ENCODE results near the gene ADGRF4.

Gene ADGRF4, protein sequence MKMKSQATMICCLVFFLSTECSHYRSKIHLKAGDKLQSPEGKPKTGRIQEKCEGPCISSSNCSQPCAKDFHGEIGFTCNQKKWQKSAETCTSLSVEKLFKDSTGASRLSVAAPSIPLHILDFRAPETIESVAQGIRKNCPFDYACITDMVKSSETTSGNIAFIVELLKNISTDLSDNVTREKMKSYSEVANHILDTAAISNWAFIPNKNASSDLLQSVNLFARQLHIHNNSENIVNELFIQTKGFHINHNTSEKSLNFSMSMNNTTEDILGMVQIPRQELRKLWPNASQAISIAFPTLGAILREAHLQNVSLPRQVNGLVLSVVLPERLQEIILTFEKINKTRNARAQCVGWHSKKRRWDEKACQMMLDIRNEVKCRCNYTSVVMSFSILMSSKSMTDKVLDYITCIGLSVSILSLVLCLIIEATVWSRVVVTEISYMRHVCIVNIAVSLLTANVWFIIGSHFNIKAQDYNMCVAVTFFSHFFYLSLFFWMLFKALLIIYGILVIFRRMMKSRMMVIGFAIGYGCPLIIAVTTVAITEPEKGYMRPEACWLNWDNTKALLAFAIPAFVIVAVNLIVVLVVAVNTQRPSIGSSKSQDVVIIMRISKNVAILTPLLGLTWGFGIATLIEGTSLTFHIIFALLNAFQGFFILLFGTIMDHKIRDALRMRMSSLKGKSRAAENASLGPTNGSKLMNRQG

GRCh38 chr6:47698342-47698787 is at the start of gene ADGRF4:
Gene ADGRF4, plus strand, starts transcription at chr6:47698580. Its CDS starts 8,666 bp downstream, at chr6:47707246.
- no peak for DNase-seq

DNA sequence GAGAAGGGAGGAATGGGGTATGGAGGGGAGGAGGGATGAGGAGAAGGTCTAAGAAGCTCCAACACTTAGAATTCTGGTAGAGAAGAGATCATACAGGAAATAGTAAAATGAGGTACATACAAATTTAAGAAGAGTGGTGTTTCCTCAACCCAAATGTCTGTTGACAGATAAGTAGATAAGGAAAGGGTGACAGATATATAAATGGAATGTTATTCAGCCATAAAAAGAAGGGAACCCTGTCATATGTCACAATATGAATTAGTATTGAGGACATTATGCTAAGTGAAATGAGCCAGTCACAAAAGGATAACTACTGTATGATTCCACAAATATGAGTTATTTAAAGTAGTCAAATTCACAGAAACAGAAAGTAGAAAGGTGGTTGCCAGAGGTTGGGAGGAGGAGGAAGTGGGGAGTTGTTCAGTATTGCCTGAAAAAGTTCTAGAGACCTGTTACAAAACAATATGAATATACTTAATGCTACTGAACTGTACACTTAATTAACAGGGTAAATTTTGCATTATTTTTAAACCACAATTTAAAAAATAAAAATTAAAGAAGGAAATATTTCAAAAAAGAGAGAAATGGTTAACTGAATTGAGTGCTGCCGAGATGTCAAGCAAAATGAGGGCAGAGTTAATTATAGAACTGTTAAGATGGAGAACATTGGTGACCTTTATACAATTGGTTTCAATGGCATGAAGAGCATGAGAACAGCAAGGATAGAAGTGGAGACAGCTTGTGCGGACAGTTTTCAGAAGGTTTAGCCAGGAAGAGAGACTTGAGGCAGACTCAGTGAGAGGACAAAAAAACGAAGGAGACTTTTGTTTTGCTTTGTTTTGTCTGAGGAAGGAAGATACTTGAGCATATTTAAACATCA is 47.6 kb upstream of the ADGRF4 start:
- no peak for DNase-seq

GRCh38 chr6:47651505-47651944 is 46.9 kb upstream of the ADGRF4 start:
- DNase-seq, result no peak

DNA sequence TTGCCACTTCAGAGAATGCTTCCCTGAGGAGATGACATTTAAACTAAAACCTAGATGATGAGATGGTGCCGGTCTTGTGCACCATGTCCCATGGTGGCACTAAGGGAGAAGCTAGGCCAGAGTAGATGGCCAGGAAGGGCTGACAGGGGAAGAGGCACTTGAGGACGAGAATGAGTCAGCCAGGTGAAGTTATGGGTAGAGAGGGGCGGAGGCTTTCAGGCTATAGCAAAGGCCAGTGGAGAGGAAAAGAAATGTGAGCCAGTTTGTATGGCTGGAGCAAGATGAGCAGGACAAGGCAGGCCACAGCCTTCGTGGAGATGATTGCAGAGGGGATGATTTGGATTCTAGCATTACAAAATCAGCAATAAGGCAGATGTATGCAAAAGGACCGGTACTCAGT is 44.7 kb upstream of the ADGRF4 start:
- DNase-seq, result no peak

- DNase-seq, result no peak
Measured at GRCh38 chr6:47654255-47654654, 44.1 kb upstream of the ADGRF4 start.

DNA sequence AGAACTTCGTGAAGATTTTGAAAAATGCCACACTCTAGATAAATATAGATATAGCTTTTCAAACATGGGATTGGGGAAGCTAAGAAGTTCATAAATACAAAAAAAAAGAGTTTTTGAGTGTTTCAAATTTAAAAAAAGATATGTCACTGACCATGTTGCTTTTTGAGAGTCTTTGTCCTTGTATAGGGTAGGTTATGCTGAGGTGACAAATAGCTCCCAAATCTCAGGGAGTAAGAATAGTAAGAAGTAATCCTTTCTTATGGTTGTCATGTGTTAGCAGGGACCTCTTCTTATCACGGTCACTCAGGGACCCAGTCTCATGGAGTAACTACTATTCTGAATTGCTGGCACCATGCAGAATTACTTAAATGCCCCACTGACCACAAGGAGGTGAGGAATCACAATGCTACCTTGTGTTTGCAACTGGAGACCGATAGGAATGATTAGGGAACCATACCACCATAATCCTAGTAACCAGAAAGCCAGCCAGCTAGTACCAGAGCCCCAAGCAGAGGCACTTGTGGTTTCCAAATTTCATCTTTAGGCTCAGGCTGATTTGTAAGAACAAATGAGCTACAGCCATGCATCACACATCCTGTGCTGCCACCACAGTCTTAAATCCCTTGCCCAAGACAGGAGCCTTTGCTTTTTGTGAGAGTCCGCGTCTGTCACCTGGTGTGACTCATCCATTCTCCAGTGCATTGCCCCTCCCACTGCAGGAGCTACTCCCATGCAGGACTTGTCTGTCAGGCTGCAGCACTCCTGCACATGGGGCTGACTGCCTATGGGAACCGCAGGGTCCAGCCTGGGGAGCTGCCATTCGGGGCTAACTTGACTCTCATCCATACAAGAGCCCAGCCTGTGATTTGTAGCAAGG is 42.4 kb upstream of the ADGRF4 start:
- DNase-seq, result no peak

- DNase-seq, result no peak
Measured at GRCh38 chr6:47661960-47662359, 36.4 kb upstream of the ADGRF4 start.

GRCh38 chr6:47663462-47664216 is 34.7 kb upstream of the ADGRF4 start:
- no peak for DNase-seq

GRCh38 chr6:47665112-47665511 is 33.3 kb upstream of the ADGRF4 start:
- DNase-seq, result peak; percentile 86

GRCh38 chr6:47669684-47670513 is 28.5 kb upstream of the ADGRF4 start:
- peak; percentile 33 for DNase-seq

- no peak for DNase-seq
Measured at GRCh38 chr6:47670851-47671250, 27.5 kb upstream of the ADGRF4 start.

DNA sequence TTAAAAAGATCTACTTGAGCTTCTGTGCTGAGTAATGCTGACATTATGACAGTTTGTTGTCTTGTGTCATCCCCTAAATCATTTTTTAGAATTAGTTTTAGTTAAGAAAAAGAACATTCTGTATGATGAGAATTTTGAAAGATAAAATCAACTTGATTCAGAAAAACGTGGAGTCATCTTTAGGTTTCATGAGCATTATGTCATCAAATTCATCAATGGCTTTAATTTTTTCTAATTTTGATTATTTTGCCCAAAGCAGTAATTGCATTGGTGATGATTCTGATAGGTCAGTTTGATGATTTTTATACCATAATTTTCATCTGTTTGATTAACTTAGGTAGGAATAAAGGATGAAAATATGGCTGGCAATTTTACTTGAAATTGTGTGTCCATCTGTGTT is 26.6 kb upstream of the ADGRF4 start:
- no peak for DNase-seq

DNA sequence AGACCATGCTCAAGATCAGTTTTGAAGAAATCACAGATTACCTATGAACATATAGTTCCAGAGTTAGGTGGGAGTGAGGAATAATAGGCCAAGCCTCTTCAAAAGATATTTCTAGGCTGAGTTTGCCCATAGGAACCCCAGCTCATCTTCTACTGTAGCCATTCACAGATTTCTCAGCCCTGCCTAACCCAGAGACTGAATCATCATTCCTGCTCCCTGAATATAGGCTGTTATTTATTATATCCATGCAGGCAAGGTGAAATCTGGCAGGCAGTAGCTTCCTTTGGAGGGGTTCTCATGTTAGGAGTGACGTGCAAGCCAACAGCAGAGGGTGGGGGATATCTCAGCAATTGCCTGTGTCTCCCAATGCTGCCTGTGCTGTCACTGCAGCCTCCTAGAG is 25.6 kb upstream of the ADGRF4 start:
- no peak for DNase-seq

DNA sequence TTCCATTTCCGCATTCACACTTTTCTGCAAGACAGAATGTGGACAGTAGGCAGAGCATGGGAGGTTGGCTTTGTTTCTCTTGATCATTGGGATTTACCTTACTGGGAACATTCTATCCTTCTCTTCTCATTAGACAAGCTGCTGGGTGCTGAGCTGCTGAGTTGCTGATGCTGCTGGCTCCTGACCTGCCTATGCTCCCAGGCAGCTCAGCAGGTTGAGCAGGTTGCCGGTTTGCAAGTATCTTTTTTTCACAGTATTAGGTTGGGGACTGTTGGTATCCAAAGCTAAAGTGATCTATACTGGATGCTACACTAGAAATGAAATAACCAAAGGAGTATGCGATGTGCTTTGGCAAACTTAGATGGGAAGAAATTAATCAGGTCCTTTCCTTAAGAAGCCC is 23.7 kb upstream of the ADGRF4 start:
- no peak for DNase-seq

- DNase-seq, result no peak
Measured at GRCh38 chr6:47677381-47678100, 20.8 kb upstream of the ADGRF4 start.

DNA sequence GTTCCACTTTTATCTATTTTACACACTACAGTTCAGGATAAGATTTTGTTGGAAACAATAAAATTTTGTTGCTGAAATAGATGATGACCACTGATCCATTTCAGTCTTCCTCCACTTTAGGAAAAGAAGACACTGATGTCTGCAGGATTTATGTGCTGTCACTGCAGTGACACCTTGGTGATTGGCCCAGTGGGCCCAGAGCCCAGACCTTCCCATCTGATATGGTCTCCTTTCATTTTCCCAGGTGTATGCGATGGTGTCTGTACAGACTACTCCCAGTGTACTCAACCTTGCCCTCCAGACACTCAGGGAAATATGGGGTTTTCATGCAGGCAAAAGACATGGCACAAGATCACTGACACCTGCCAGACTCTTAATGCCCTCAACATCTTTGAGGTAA is 19.6 kb upstream of the ADGRF4 start:
- DNase-seq, result no peak

GRCh38 chr6:47679322-47679906 is 19.0 kb upstream of the ADGRF4 start:
- DNase-seq, result no peak

- peak; percentile 62 for DNase-seq
Measured at GRCh38 chr6:47680051-47680450, 18.3 kb upstream of the ADGRF4 start.

GRCh38 chr6:47680724-47681123 is 17.7 kb upstream of the ADGRF4 start:
- DNase-seq, result no peak
